ENCODE measurements around the gene HABP4. TPM values are rescaled to one million over a fixed set of nuclear protein-coding genes. Genes with fewer than 3 reads are reported as not detected.

The HABP4 gene
- total RNA-seq, 1 experiment from 2014 or later = 9.8 TPM

GRCh38 chr9:96462541-96462940 lies 12.6 kb downstream of the HABP4 start:
- H3K4me1 Mint-ChIP-seq = peaks cover 47% of the 10 kb centered on the region
- H3K36me3 Mint-ChIP-seq = peaks cover 15% of the 10 kb centered on the region
- ATAC-seq = peak; percentile 91
- no peak for DNase-seq (ENCODE audit: low spot score)
- no peaks in the 10 kb centered on the region for H3K9me3 Mint-ChIP-seq
- TF ChIP-seq ETV6 (CRISPR knock-in tag; IDR thresholded peaks at IDR 0.05) (no peak), PREB (CRISPR knock-in tag; IDR thresholded peaks at IDR 0.05; ENCODE audit: borderline replicate concordance) (no peak), ZNF396 (CRISPR knock-in tag; IDR thresholded peaks at IDR 0.05; ENCODE audit: borderline replicate concordance) (no peak), E2F4 (CRISPR knock-in tag; IDR thresholded peaks at IDR 0.05; ENCODE audit: borderline replicate concordance, low read depth) (no peak), ZNF281 (CRISPR knock-in tag; IDR thresholded peaks at IDR 0.05) (no peak), ZNF425 (CRISPR knock-in tag; conservative IDR thresholded peaks at IDR 0.05) (no peak), ATF1 (CRISPR knock-in tag; IDR thresholded peaks at IDR 0.05) (no peak), ZSCAN18 (CRISPR knock-in tag; IDR thresholded peaks at IDR 0.05) (no peak), ATF6 (CRISPR knock-in tag; IDR thresholded peaks at IDR 0.05) (no peak), EMX1 (CRISPR knock-in tag; IDR thresholded peaks at IDR 0.05) (no peak), ZNF219 (CRISPR knock-in tag; IDR thresholded peaks at IDR 0.05; ENCODE audit: borderline replicate concordance) (no peak), ATF2 (CRISPR knock-in tag; IDR thresholded peaks at IDR 0.05; ENCODE audit: borderline replicate concordance, low read depth) (no peak), JAZF1 (CRISPR knock-in tag; IDR thresholded peaks at IDR 0.05) (no peak), FOXP1 (CRISPR knock-in tag; IDR thresholded peaks at IDR 0.05; ENCODE audit: borderline replicate concordance) (no peak), MXD4 (CRISPR knock-in tag; IDR thresholded peaks at IDR 0.05; ENCODE audit: borderline replicate concordance) (no peak), SP1 (CRISPR knock-in tag; conservative IDR thresholded peaks at IDR 0.05) (no peak), FOXJ3 (CRISPR knock-in tag; IDR thresholded peaks at IDR 0.05; ENCODE audit: borderline replicate concordance) (no peak), TCF7 (CRISPR knock-in tag; IDR thresholded peaks at IDR 0.05; ENCODE audit: low read depth) (no peak), ZNF263 (CRISPR knock-in tag; IDR thresholded peaks at IDR 0.05; ENCODE audit: low read depth) (no peak)
- H3K4me3 Mint-ChIP-seq = no peak overlapping the region
- H3K27ac Mint-ChIP-seq = peak overlapping the region; percentile 21
- CTCF ChIA-PET = interaction anchor here (0.7 to 1.6 kb wide), 5 partner anchors 13 to 378 kb away, joined by 3 to 9 read pairs (median 4); partner anchors contain the start of gene HABP4
- no peaks in the 10 kb centered on the region for H3K27me3 Mint-ChIP-seq (ENCODE audit: low read depth)
- POLR2A ChIA-PET = interaction anchor here (0.6 to 1.6 kb wide), 3 partner anchors 12 to 101 kb away, joined by 3 to 6 read pairs (median 3); partner anchors contain the start of gene HABP4
